Liver (tissue), 9 donors: ENCODE results near the gene TRIO. TPM values are rescaled to one million over a fixed set of nuclear protein-coding genes. Genes with fewer than 3 reads are reported as not detected.

Experiments
- DNase-seq: peaks from one replicate; pipeline ENCODE4 v3.0.0-alpha.2; 2017; ENCODE audit warnings: low spot score
- H3K27ac ChIP-seq, 2 donors: one replicate each; pipeline ENCODE4 v1.7.0; 2013; ENCODE audit warnings: inconsistent platforms in 2 of 2, low read length in 2 of 2, control low read depth in 1 of 2, low read depth in 1 of 2, mild to moderate bottlenecking in 1 of 2
- H3K27me3 ChIP-seq, 4 donors: one replicate each; pipeline versions ENCODE4 v1.6.1 to v1.7.0; 2013; ENCODE audit warnings: low read length in 3 of 4, inconsistent platforms in 1 of 4, mild to moderate bottlenecking in 1 of 4, moderate library complexity in 1 of 4; ENCODE audit not compliant: control insufficient read depth in 4 of 4, insufficient read depth in 4 of 4
- H3K36me3 ChIP-seq, 4 donors: one replicate each; pipeline versions ENCODE4 v1.6.1 to v1.7.0; 2013; ENCODE audit warnings: low read length in 3 of 4, mild to moderate bottlenecking in 3 of 4, low read depth in 1 of 4, moderate library complexity in 1 of 4; ENCODE audit not compliant: control insufficient read depth in 4 of 4, insufficient read depth in 3 of 4
- H3K4me1 ChIP-seq, 4 donors: one replicate each; pipeline versions ENCODE4 v1.6.1 to v1.7.0; 2013; ENCODE audit warnings: low read length in 3 of 4, mild to moderate bottlenecking in 3 of 4, moderate library complexity in 1 of 4; ENCODE audit not compliant: control insufficient read depth in 4 of 4, insufficient read depth in 4 of 4
- H3K4me3 ChIP-seq, 3 donors: one replicate each; pipeline versions ENCODE4 v1.6.1 to v1.7.0; 2013; ENCODE audit warnings: low read length in 3 of 3, control low read depth in 1 of 3, low read depth in 1 of 3, mild to moderate bottlenecking in 1 of 3
- H3K9ac ChIP-seq, 2 donors: one replicate each; pipeline ENCODE4 v1.7.0; 2013; ENCODE audit warnings: low read length in 2 of 2, mild to moderate bottlenecking in 2 of 2, moderate library complexity in 2 of 2, control low read depth in 1 of 2, low read depth in 1 of 2
- H3K9me3 ChIP-seq, 4 donors: one replicate each; pipeline versions ENCODE4 v1.6.1 to v1.7.0; 2013; ENCODE audit warnings: low read length in 3 of 4; ENCODE audit not compliant: control insufficient read depth in 4 of 4
- CTCF ChIP-seq: fragments of 150-350 bp; IDR thresholded peaks from 2 replicates; pipeline ENCODE4 v1.5.1; 2017; ENCODE audit warnings: improper control_type of control experiment, low read depth, low read length; ENCODE audit not compliant: missing input control
- EGR1 ChIP-seq, 2 donors: IDR thresholded peaks; 2 replicates each; pipeline ENCODE4 v1.6.1; 2016 to 2018; ENCODE audit warnings: antibody characterized with exemption in 2 of 2, low read depth in 2 of 2
- FOXA1 ChIP-seq: IDR thresholded peaks from 2 replicates; pipeline ENCODE4 v1.6.1; 2016; ENCODE audit warnings: antibody characterized with exemption
- FOXA2 ChIP-seq: IDR thresholded peaks from 2 replicates; pipeline ENCODE4 v1.6.1; 2016; ENCODE audit warnings: antibody characterized with exemption
- GABPA ChIP-seq, 2 donors: IDR thresholded peaks in 1 of 2; conservative IDR thresholded peaks in 1 of 2; 2 replicates each; pipeline ENCODE4 v1.6.1; 2016; ENCODE audit warnings: antibody characterized with exemption in 2 of 2, mild to moderate bottlenecking in 1 of 2, moderate library complexity in 1 of 2
- HNF4A ChIP-seq, 2 donors: conservative IDR thresholded peaks; 2 replicates each; pipeline ENCODE4 v1.6.1; 2016; ENCODE audit warnings: antibody characterized with exemption in 2 of 2, mild to moderate bottlenecking in 2 of 2
- RAD21 ChIP-seq, 2 donors: IDR thresholded peaks; 2 replicates each; pipeline ENCODE4 v1.6.1; 2016; ENCODE audit warnings: antibody characterized with exemption in 2 of 2, mild to moderate bottlenecking in 2 of 2
- WGBS: extraction: QIAGEN DNeasy Blood & Tissue Kit; methylation state at CpG from one replicate; pipeline ENCODE4 v1.1.7; 2013; 5-methylcytosine and 5-hydroxymethylcytosine counted together
- polyA plus RNA-seq, 2 donors: library from polyadenylated mRNA; stranded (reverse) in 1 of 2; unstranded in 1 of 2; fragments of 200-250 nt in 1 of 2; fragments of >200 nt in 1 of 2; fragmentation: Nextera tagmentation in 1 of 2; extraction: Ambion mirVana in 1 of 2; gene quantifications; one replicate each; pipeline versions ENCODE4 v1.2.1 to v1.2.3, GENCODE V29; 2013 to 2015
- total RNA-seq, 2 donors: library from RNA; depleted of rRNA; stranded (reverse); fragments of >200 nt; gene quantifications; one replicate each; pipeline ENCODE4 v1.2.3, GENCODE V29; 2014
- TF ChIP-seq, protein P1 (sequence below): IDR thresholded peaks from 2 replicates; pipeline ENCODE4 v1.6.1; 2016; ENCODE audit warnings: antibody characterized with exemption
- TF ChIP-seq, protein P2 (sequence below): IDR thresholded peaks from 2 replicates; pipeline ENCODE4 v1.6.1; 2016; ENCODE audit warnings: antibody characterized with exemption, mild to moderate bottlenecking
- TF ChIP-seq, protein P3 (sequence below): IDR thresholded peaks from 2 replicates; pipeline ENCODE4 v1.6.1; 2016; ENCODE audit warnings: antibody characterized with exemption
- TF ChIP-seq, protein P4 (sequence below): IDR thresholded peaks from 2 replicates; pipeline ENCODE4 v1.6.1; 2016; ENCODE audit warnings: antibody characterized with exemption
- donor health status: healthy.
- donor health status: healthy.
- donor health status: healthy.
- donor health status: healthy.
- donor health status: healthy.

TRIO gene
- total and polyA plus RNA-seq, 4 donors, result 8.5 to 86.2 (median 16.0) TPM

GRCh38 chr5:14250084-14250695 is 107.0 kb downstream of the TRIO start:
- 74% methylated on average over 16 of the region's 16 CpGs for WGBS
- DNase-seq, result no peak
- no peaks in the 10 kb centered on the region for H3K4me1 ChIP-seq
- no peak overlapping the region for H3K4me3 ChIP-seq
- H3K9me3 ChIP-seq, result peaks cover 0 to 5% (median 2%) of the 10 kb centered on the region in 4 donors
- H3K9ac ChIP-seq, result no peak overlapping the region
- H3K27ac ChIP-seq, result no peak overlapping the region
- no peaks in the 10 kb centered on the region for H3K27me3 ChIP-seq
- TF ChIP-seq CTCF, result no peak
- TF ChIP-seq, protein P1, sequence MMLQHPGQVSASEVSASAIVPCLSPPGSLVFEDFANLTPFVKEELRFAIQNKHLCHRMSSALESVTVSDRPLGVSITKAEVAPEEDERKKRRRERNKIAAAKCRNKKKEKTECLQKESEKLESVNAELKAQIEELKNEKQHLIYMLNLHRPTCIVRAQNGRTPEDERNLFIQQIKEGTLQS, result no peak
- TF ChIP-seq, protein P2, sequence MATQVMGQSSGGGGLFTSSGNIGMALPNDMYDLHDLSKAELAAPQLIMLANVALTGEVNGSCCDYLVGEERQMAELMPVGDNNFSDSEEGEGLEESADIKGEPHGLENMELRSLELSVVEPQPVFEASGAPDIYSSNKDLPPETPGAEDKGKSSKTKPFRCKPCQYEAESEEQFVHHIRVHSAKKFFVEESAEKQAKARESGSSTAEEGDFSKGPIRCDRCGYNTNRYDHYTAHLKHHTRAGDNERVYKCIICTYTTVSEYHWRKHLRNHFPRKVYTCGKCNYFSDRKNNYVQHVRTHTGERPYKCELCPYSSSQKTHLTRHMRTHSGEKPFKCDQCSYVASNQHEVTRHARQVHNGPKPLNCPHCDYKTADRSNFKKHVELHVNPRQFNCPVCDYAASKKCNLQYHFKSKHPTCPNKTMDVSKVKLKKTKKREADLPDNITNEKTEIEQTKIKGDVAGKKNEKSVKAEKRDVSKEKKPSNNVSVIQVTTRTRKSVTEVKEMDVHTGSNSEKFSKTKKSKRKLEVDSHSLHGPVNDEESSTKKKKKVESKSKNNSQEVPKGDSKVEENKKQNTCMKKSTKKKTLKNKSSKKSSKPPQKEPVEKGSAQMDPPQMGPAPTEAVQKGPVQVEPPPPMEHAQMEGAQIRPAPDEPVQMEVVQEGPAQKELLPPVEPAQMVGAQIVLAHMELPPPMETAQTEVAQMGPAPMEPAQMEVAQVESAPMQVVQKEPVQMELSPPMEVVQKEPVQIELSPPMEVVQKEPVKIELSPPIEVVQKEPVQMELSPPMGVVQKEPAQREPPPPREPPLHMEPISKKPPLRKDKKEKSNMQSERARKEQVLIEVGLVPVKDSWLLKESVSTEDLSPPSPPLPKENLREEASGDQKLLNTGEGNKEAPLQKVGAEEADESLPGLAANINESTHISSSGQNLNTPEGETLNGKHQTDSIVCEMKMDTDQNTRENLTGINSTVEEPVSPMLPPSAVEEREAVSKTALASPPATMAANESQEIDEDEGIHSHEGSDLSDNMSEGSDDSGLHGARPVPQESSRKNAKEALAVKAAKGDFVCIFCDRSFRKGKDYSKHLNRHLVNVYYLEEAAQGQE, result no peak
- no peak for TF ChIP-seq EGR1 (IDR thresholded peaks at IDR 0.05; ENCODE audit: low read depth in 2 of 2)
- no peak for TF ChIP-seq FOXA2
- no peak for TF ChIP-seq HNF4A (conservative IDR thresholded peaks at IDR 0.05)
- no peak for TF ChIP-seq FOXA1
- TF ChIP-seq, protein P3, sequence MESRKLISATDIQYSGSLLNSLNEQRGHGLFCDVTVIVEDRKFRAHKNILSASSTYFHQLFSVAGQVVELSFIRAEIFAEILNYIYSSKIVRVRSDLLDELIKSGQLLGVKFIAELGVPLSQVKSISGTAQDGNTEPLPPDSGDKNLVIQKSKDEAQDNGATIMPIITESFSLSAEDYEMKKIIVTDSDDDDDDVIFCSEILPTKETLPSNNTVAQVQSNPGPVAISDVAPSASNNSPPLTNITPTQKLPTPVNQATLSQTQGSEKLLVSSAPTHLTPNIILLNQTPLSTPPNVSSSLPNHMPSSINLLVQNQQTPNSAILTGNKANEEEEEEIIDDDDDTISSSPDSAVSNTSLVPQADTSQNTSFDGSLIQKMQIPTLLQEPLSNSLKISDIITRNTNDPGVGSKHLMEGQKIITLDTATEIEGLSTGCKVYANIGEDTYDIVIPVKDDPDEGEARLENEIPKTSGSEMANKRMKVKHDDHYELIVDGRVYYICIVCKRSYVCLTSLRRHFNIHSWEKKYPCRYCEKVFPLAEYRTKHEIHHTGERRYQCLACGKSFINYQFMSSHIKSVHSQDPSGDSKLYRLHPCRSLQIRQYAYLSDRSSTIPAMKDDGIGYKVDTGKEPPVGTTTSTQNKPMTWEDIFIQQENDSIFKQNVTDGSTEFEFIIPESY, result no peak
- TF ChIP-seq GABPA (IDR thresholded peaks at IDR 0.05 in 1 of 2, conservative IDR thresholded peaks at IDR 0.05 in 1 of 2), result no peak
- TF ChIP-seq, protein P4, sequence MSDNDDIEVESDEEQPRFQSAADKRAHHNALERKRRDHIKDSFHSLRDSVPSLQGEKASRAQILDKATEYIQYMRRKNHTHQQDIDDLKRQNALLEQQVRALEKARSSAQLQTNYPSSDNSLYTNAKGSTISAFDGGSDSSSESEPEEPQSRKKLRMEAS, result no peak
- TF ChIP-seq RAD21 (IDR thresholded peaks at IDR 0.05), result no peak
- no peaks in the 10 kb centered on the region for H3K36me3 ChIP-seq
